HG02884 (cell line): ENCODE data around the gene TAF4.

ENCODE experiments used
- ATAC-seq: cut with Tn5 transposase; IDR thresholded peaks from one replicate; pipeline ENCODE4 v1.9.1; 2021; ENCODE audit warnings: mild to moderate bottlenecking, moderate library complexity; ENCODE audit not compliant: unreplicated experiment

TAF4 gene

GRCh38 chr20:62025832-62026563 lies 39.7 kb downstream of the TAF4 start:
- ATAC-seq: no peak

GRCh38 chr20:62025394-62025793 lies 40.3 kb downstream of the TAF4 start:
- no peak for ATAC-seq

GRCh38 chr20:62023935-62024334 lies 41.7 kb downstream of the TAF4 start:
- no peak for ATAC-seq

GRCh38 chr20:62022575-62023139 lies 43.0 kb downstream of the TAF4 start:
- ATAC-seq: no peak

GRCh38 chr20:62021793-62022385 lies 43.8 kb downstream of the TAF4 start:
- no peak for ATAC-seq

GRCh38 chr20:62020935-62021701 lies 44.6 kb downstream of the TAF4 start:
- no peak for ATAC-seq

- no peak for ATAC-seq
These were observed 45.7 kb downstream of the TAF4 start for GRCh38 chr20:62019881-62020492.

GRCh38 chr20:62019144-62019805 lies 46.4 kb downstream of the TAF4 start:
- ATAC-seq: no peak

GRCh38 chr20:62018437-62019143 lies 47.1 kb downstream of the TAF4 start:
- ATAC-seq: no peak

- no peak for ATAC-seq
These were observed 50.0 kb downstream of the TAF4 start for GRCh38 chr20:62015540-62016288.

- no peak for ATAC-seq
These were observed 50.7 kb downstream of the TAF4 start for GRCh38 chr20:62014889-62015537.

GRCh38 chr20:62014488-62014775 lies 51.2 kb downstream of the TAF4 start:
- ATAC-seq: no peak

GRCh38 chr20:62012631-62013030 lies 53.0 kb downstream of the TAF4 start:
- ATAC-seq: no peak

- no peak for ATAC-seq
These were observed 53.6 kb downstream of the TAF4 start for GRCh38 chr20:62011938-62012534.

GRCh38 chr20:62011403-62011790 lies 54.3 kb downstream of the TAF4 start:
- ATAC-seq: no peak

- ATAC-seq: no peak
These were observed 54.9 kb downstream of the TAF4 start for GRCh38 chr20:62010551-62011402.

GRCh38 chr20:62009869-62010445 lies 55.7 kb downstream of the TAF4 start:
- ATAC-seq: no peak
